ENCODE results near the gene MYH10.

- TF ChIP-seq POLR2AphosphoS5 (IDR thresholded peaks at IDR 0.05; ENCODE audit: low read depth, low read length), result no peak
- no peak for TF ChIP-seq POLR2A (IDR thresholded peaks at IDR 0.05; ENCODE audit: low read depth, low read length)
- TF ChIP-seq TAF1 (IDR thresholded peaks at IDR 0.05; ENCODE audit: low read depth, low read length), result no peak
- no peak for TF ChIP-seq SPI1 (IDR thresholded peaks at IDR 0.05; ENCODE audit: low read depth, low read length)
- TF ChIP-seq POU2F2 (IDR thresholded peaks at IDR 0.05; ENCODE audit: low read depth, low read length), result no peak
- TF ChIP-seq PAX5 (IDR thresholded peaks at IDR 0.05; ENCODE audit: insufficient read depth, low read length, severe bottlenecking), result no peak
Measured at GRCh38 chr17:8668176-8668740, 37.7 kb upstream of the MYH10 start.

Data from GM12891 (cell line).